NCI-H2081 treated with DMSO at 0.1 percent for 48 hours (cell line): ENCODE results near the gene EIPR1.
A peak's percentile ranks its signal among the peaks of the same experiment; 100 is the strongest.

ENCODE experiments used
- DNase-seq: peaks from one replicate; lab custom pipeline; 2025; lab: John Stamatoyannopoulos, UW

The EIPR1 gene

DNA sequence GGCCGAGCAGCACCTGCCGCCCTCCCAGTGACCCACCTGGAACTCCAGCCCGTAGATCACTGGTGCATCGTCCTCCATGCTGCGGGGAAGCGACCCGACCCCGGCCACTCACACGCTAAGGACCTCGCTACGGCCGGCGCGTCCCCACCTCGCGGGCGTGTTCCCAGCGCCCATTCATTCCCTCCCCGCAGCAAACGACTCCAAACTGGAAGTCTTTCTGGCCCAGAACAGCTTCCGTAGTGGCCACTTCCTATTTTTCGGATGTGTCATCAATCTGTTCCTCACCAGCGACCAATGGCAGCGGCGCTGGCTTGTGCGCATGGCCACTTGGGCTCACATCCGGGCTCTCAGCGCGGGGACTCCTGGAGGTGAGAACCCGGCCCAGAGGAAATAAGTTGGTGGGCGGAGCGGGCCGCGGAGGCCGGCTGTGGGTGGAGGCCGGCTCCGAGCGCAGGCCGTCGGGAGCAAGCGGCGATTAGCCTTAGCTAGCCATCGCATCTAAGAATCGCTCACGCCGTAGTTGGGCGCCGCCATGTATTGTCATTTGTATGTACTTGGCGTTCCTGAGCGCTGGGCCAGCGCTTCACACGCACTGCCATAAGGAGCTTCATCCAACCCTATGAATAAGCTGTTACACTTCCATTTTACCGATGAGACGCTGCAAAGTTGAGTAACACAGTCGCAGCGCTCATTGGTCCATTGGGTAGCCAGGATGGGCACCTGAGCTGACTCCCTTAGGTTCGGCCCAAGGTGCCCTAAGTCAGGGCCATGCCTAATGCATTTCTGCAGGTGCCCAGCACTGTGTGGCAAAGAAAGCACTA, at the start of gene EIPR1:
Gene EIPR1, minus strand, starts transcription at position 207 of the 821 bp plus-strand sequence. Its CDS starts 129 bp downstream, at position 78.
- peak; percentile 95 for DNase-seq

DNA sequence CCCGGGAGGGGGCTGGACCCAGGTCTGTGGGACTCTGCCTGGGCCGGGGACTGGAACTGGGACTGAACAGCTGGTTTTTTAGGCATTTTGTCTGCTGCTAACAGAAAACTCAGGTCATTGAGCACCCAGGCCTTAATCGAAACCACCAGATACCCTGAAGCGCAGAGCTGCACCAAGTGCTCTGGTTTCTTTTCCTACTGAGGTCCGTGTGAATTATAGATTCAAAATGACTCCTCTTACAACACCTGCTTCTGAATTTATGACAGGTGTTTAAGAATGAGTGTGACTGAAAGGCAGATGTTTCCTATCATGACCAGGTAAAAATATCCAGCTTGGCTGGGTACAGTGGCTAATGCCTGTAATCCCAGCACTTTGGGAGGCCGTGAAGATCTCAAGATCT, 49.7 kb upstream of the EIPR1 start:
- no peak for DNase-seq

DNA sequence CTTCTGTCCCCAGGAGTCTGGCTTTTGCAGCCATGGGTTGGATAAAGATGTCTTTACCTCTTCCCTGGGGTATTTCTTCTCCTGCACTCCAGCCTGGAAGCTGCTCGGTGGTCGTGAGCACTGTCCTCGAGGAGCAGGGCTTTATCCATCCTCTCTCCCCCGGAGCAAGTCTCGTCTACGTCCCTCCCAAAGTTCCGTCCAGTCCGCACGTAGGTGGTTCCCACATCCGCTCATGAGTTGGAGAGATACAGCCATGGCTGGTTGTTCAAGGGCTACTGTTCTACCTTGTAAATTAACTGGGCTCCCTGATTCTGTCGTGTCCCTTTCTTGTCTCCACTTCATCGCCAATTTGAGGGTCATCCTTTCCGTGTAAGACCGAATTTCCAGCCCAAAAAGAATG, 49.0 kb upstream of the EIPR1 start:
- DNase-seq: no peak

DNA sequence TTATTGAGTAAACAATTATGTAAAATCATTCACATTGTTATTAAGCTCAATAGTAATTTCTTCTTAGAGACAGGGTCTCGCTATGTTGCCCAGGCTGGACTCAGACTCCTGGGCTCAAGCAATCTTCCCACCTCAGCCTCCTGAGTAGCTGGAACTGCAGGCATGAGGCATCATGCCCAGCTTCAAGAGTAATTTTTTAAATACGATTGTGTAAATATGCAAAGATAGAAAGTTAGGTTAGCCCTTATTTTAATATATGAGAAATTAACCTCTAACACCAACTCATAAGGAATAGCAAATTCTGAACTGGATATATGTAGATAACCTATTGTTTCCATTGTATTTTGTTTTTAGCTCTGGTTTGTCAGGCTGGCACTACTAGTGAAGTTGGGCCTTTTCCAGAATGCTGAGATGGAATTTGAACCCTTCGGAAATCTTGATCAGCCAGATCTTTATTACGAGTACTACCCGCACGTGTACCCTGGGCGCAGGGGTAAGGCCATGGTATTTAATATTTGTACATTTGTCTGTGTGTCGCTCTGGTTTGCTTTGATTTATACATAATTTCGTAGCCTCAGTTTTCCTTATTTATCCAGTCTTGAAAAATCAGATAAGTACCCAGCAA, 46.7 kb upstream of the EIPR1 start:
- DNase-seq: no peak

DNA sequence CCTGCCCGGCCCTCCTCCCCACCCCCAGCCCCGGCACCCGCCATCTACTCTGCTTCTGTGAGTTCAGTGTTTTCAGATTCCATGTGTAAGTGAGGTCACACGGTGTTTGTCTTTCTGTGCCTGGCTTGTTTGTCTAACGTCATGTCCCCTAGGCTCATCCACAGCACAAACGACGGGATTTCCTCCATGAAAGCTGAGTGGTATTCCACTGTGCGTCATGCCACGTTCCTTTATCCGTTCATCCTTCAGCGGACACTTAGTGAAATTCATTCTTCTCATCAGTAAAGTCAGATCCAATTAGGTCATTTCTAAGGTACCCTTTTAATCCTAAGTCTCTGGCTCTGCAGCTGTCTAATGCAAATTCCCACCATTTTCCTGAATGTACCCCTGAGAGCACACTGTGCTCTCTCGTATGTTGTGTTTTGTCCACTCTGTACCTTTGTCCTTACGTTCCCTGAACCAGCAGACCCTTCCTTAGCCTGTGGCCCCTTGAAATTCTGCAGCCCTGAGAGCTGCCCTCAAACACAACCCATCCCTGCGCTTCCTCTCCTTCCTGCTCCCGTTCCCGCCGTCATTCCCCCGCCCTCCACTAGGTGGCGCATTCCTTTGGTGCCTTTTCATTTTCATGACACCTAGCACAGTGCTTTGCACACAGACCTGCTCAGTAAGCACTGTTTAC, 46.0 kb upstream of the EIPR1 start:
- DNase-seq: no peak

DNA sequence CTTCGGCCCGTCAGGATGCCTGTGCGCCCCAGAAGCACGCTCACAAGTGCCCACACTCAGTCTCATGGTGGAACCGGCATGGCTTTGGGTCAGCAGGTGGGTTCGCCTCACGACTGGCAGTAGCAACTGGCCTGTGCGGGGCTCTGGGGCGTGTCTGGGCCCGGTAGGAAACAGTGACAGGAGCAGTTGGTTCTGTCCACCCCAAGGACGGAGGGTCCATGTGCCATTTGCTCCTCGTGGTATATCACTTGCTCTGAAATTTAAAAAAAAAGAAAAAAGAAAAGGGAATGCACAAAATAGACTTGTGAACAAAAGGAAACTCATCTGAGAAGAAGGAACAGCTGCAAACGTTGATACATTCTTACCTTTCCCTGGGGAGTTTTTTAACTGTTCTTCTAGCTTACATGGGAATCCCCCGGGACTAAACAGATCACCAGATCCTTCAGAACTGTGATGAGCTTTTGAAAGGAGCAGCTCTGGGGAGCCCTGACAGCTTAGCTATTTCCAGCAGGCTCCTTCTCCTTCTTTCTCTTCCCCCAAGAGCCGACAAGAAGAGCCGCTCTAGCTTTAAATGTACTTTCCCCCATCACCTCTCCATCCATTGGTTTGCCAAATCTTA, 44.7 kb upstream of the EIPR1 start:
- no peak for DNase-seq

DNA sequence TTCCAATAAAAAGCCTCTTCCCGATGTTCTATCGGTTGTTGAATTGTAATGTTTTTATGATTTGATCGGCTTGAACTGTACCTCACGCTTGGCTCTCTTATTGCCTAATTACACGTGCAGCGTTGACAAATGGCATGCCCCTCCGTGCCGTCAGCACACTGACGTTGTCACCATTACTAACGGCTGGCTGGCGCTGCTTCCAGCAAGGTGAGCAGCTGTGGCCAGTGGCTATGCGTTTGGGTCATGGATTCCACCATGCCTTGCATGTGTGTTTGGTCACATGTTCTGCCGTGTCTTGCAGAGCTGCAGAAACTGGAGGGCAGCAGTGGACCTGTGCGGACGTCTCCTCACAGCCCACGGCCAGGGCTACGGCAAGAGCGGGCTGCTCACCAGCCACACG, 44.0 kb upstream of the EIPR1 start:
- DNase-seq: no peak

DNA sequence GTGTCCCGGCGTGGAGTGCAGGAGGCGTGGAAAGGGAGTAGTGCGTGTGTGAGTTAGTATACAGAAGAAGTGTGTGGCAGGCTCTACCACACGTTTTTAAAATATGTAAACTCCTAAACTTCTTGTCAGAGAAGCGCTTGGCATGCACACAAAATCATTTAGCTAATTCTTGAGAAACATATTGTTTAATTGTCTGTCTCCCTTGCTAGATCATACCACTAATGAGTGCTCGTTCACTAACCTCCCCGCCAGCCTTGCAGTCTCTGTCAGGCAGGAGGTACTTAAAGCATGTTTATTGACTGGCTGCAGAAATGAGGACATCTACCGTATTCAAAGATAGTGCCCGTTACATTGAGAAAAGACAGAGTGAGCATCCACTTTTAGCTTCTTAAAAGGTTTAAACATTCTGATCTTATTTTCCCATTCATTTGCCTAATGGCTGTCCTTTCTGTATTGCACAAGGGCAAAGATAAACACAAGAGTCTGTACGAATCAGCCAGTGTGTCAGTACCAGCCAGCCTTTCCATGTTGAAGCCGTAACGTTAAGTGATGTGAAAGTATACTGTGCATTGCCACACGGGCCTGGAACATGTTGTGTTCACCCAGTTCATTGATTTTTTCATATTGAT, 43.3 kb upstream of the EIPR1 start:
- DNase-seq: no peak

DNA sequence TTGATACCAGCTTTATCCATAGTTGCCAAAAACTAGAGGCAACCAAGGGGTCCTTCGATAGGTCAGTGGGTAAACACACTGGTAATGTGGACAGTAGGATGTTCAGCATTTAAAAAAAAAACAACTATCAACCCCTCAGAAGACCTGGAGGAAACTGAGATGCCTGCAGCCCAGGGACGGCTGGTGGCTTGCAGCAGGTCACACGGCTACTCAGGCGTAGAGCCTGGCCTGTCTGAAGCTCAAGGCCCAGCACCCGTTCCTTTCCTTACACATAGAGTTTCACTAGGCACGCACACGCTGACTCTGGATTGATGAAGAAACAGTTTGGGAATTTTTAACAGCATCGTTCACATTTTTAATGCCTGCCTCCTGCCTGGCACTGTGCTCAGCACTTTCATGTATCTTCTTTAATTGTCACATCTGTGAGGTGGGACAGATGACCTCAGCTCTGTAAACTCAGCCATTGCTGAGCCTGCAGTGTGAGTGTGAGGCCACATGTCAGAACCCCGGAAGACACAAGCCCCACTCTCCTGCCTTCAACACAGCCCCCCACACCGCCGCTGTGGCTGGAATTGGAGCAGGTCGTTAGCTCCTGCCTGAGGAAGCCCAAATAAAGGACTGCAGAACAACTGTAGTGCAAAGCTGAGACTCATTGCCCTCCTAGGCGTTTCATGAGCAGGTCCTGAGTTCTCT, 42.6 kb upstream of the EIPR1 start:
- no peak for DNase-seq

DNA sequence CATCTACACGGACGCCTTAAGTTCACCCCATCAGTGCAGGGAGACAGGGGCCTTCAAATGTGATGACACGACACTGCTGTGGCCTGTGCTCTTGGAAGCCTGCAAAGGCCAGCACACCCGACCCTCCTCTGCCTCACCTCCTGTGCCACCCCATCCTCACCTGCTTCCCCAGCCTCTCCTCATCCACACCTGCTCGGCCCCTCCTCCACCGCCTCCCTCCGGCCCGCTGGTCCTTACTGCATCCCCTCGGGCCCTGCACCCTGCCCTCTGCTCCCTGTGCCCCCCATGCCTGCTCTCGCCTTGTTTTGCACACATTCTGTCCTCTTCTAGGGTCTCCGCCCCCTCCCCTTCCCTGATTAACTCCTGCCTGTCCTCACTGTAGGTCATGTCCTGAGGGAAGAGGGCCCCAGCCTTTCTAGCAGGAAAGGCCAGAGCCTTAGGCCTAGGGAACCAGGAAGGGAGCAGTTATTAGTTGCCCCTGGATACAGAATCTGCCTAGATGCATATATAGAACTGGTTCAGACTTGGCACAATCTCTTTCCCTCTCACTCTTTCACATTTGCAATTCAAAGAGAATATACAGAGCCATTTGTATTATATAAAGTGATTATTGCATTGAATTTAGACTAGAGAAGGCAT, 41.3 kb upstream of the EIPR1 start:
- DNase-seq: no peak

DNA sequence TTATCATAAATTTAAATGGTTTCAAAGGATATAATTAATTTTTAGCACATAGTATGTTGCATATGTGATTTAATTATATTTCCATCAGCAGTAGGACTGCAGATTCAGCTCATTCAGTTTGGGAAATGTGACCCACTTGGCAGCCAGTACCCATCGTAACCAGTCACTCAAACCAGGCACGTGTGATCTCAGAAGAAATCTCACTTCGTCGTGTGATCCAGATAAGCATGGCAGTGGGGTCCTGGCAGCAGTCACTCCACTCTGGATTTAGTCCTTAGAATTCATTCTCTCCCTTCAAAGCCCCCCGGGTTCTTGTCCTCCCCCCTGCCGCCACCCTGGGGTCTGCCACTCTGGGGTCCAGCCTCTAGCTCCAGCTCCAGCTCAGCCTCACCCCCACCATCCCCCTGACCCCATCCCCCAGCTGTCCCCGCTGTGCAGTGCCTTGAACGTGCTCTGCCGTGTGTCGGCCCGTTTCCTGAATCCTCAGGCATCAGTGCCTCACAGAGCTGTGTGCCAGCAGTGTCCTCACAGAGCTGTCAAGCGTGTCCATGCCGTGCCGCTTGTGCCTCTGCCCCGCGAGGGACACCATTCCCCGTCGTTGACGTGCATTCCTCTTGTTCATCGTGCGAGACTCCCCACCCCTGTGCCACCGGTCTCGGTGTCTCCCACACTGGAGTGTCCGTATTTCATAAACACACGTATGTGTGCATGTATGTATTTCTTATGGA, 36.7 kb upstream of the EIPR1 start:
- no peak for DNase-seq

DNA sequence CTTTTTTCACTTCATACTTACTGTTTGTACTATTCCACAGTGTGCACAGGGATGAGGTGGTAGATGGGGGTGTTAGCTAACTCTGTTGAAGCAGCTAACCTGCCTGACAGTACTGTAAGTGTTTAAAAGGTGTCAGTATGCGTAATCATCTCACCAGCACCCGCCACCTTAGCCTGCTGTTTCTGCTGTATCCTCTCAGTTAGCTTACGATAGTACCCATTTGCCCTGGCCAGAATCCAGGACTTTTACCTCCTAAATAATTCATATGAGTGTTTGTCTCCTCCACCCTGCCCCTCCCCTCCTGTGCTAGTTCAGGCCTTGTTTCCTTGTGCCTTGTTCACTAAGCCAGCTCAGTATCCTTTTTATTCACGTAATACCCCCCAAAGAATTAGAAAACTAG, 36.1 kb upstream of the EIPR1 start:
- DNase-seq: peak; percentile 70

DNA sequence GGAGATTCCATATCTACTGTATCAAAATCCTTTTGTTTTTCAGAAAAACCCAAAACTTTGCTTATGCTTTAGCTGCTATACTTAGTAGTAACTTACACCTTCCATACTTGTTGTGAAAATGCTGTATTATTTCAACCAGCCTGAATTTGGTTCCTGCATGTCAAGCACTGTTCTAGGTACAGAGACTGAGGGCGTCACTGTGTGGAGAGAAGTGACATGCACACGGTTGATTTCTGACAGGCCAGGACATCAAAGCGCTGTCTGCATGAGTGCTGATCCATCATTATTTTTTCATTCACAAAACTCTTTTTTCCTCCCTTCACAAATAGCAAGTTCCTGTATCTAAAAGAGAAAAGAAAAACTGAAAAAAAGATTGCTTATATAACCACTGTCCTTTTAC, 33.5 kb upstream of the EIPR1 start:
- DNase-seq: no peak

DNA sequence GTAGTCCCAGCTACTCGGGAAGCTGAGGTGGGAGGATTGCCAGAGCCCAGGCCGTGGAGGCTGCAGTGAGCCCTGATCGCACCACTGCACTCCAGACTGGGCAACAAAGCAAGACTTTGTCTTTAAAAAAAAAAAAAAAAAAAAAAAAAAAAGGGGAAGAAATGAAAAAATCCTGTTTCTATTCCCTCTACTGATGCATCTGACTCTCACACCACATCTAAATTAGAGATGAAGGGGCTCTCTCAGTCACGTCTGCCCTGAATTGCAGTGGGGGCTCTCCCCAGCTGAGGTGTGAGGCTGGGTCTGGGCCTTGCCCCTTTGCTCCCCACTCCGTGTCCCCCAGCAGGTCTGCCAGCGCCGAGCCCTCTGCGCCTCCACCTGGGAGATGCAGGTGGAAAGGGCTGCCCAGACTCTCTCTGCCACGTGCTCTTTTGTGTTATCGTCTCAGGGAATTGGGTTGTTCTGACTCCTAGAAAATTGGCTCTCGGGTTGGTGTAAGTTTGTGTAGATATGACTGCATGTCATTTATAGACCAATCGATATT, 32.1 kb upstream of the EIPR1 start:
- DNase-seq: no peak

DNA sequence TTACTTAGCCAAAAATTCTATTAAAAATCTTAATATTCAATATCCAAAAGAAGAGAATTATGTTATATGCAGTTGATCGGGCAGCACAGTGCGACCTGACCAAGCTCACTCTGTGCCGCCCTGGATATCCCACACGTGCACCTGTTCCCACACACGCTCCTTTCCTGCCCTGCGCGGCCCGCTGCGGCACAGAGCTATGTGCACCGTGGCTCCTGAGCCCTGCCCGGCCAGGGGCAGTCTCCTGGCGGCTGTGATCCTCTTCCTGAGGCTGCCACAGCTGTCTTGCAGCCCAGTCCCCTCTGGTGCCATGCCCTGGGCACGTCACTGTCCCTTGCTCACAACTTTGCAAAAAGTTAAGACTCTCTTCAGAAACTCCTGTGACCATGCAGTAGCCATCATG, 31.2 kb upstream of the EIPR1 start:
- no peak for DNase-seq

DNA sequence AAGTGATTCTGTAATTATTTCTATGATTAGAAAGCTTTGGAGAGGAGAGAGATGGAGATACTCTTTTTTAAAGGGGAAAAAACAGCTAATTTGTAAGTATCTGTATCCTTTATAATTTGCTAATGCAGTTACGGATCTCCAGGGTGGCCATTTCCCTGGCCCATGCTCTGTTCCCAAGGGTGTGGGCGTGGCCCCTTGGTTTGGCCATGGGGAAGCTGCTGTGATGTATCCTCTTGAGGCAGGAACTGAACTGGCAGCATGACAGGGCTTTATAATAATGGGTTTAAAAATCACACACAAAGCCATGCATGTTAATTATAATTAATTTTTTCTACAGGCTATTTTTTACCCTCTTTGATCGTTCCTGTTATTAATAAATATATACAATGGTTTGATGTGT, 28.9 kb upstream of the EIPR1 start:
- DNase-seq: no peak

DNA sequence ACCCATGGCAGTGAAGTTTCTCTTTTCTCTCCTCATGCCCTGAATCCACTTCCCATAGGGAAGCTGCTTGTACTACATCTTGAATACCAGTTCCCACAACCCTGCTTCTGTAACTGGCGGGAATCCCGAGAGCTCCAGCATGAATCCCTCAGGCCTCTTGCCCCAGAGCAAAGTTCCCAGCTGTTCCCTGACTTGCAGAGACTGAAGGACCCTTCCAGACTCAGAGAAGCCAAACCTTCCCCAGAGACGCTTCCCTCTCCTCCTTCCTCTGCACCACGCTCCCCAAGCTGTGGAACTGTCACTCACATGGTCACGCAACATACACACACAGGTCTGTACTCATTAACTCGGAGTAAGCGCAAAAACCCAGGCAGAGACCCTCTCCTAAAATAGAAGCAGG, 28.3 kb upstream of the EIPR1 start:
- DNase-seq: no peak

DNA sequence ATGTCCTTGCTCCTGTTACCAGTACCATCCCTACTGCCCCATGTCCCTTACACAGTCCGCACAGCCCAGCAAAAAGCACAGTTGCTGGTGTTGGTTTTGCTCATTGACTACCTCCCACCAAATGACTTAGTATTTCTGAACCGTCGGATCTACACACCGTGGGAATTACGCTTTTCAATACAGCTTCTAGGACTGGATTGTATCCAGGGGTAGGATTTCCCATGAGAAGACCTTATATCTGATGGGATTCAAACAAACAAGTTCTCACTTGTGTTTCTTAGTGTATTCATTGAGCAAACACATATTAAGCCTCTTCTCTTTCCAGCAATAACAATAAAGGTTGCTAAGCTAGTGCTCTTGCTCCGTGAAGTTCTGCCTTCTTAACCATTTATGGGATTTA, 27.7 kb upstream of the EIPR1 start:
- no peak for DNase-seq

DNA sequence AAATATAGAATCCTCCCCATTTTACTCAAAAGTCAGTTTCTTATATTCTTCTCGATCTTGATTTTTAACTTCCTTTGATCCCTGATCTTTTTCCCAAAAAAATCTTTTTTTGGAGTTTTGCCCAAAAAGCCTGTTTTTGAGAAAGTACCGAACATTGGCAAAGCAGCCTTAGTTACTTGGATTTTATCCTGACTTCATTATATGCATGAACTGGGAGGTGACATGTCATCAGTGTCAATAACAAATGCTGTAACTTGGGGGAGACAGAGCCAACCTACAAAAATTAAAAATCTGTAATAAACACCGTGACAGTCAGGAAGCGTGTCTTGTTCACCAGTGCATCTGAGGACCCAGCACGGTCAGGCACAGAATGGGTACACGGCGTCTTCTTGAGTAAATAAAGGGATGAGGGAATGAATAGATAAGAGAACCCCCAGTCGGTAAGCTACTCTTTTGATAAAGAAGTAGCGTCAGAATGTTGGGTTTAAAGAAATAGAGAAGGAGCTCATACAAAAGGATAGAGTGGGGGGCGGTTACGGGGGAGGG, 26.8 kb upstream of the EIPR1 start:
- no peak for DNase-seq
